Activated naive CD4-positive, alpha-beta T cell treated with anti-CD3 and anti-CD28 coated beads, Interleukin-2, amount 50 U/mL, for 24 hours (primary cell): ENCODE data around the gene PLPP1.
A peak's percentile ranks its signal among the peaks of the same experiment; 100 is the strongest.

ENCODE experiments used
- H3K27ac Mint-ChIP-seq: one replicate; pipeline ENCODE4 v1.8.0; 2021; ENCODE audit warnings: mild to moderate bottlenecking, mixed read lengths
- H3K27me3 Mint-ChIP-seq: one replicate; pipeline ENCODE4 v1.8.0; 2021; ENCODE audit warnings: mixed read lengths
- H3K36me3 Mint-ChIP-seq: one replicate; pipeline ENCODE4 v1.8.0; 2021; ENCODE audit warnings: mixed read lengths
- H3K4me1 Mint-ChIP-seq: one replicate; pipeline ENCODE4 v1.8.0; 2021; ENCODE audit warnings: mixed read lengths
- H3K4me3 Mint-ChIP-seq: one replicate; pipeline ENCODE4 v1.8.0; 2021; ENCODE audit warnings: mild to moderate bottlenecking, mixed read lengths
- H3K9me3 Mint-ChIP-seq: one replicate; pipeline ENCODE4 v1.8.0; 2021; ENCODE audit warnings: mixed read lengths

Gene PLPP1

GRCh38 chr5:55387865-55388264 lies 146.9 kb downstream of the PLPP1 start:
- Mint-ChIP-seq H3K27ac (peak overlapping the region; percentile 23), H3K9me3 (peaks cover 7% of the 10 kb centered on the region), H3K4me1 (peaks cover 24% of the 10 kb centered on the region), H3K36me3 (peaks cover 53% of the 10 kb centered on the region), H3K27me3 (no peaks in the 10 kb centered on the region), H3K4me3 (no peak overlapping the region)

GRCh38 chr5:55386356-55386755 lies 148.4 kb downstream of the PLPP1 start:
- no peak overlapping the region for H3K27ac Mint-ChIP-seq
- peaks cover 24% of the 10 kb centered on the region for H3K4me1 Mint-ChIP-seq
- H3K9me3 Mint-ChIP-seq: peaks cover 12% of the 10 kb centered on the region
- H3K27me3 Mint-ChIP-seq: no peaks in the 10 kb centered on the region
- peaks cover 54% of the 10 kb centered on the region for H3K36me3 Mint-ChIP-seq
- H3K4me3 Mint-ChIP-seq: no peak overlapping the region

- H3K4me3 Mint-ChIP-seq: no peak overlapping the region
- H3K9me3 Mint-ChIP-seq: peaks cover 12% of the 10 kb centered on the region
- H3K27ac Mint-ChIP-seq: no peak overlapping the region
- H3K27me3 Mint-ChIP-seq: no peaks in the 10 kb centered on the region
- peaks cover 57% of the 10 kb centered on the region for H3K36me3 Mint-ChIP-seq
- peaks cover 24% of the 10 kb centered on the region for H3K4me1 Mint-ChIP-seq
These were observed 148.9 kb downstream of the PLPP1 start for GRCh38 chr5:55385846-55386245.

- H3K4me1 Mint-ChIP-seq: peaks cover 24% of the 10 kb centered on the region
- H3K9me3 Mint-ChIP-seq: peaks cover 12% of the 10 kb centered on the region
- no peaks in the 10 kb centered on the region for H3K27me3 Mint-ChIP-seq
- H3K4me3 Mint-ChIP-seq: no peak overlapping the region
- H3K36me3 Mint-ChIP-seq: peaks cover 60% of the 10 kb centered on the region
- H3K27ac Mint-ChIP-seq: peak overlapping the region; percentile 52
These were observed 149.5 kb downstream of the PLPP1 start for GRCh38 chr5:55385227-55385626.

GRCh38 chr5:55384072-55384471 lies 150.7 kb downstream of the PLPP1 start:
- Mint-ChIP-seq H3K4me1 (peaks cover 24% of the 10 kb centered on the region), H3K36me3 (peaks cover 61% of the 10 kb centered on the region), H3K27ac (peak overlapping the region; percentile 63), H3K9me3 (peaks cover 12% of the 10 kb centered on the region), H3K4me3 (no peak overlapping the region), H3K27me3 (no peaks in the 10 kb centered on the region)

- no peak overlapping the region for H3K4me3 Mint-ChIP-seq
- H3K4me1 Mint-ChIP-seq: peaks cover 24% of the 10 kb centered on the region
- peaks cover 12% of the 10 kb centered on the region for H3K9me3 Mint-ChIP-seq
- H3K36me3 Mint-ChIP-seq: peaks cover 62% of the 10 kb centered on the region
- H3K27ac Mint-ChIP-seq: no peak overlapping the region
- no peaks in the 10 kb centered on the region for H3K27me3 Mint-ChIP-seq
These were observed 151.5 kb downstream of the PLPP1 start for GRCh38 chr5:55383254-55383653.

- Mint-ChIP-seq H3K9me3 (peaks cover 11% of the 10 kb centered on the region), H3K36me3 (peaks cover 53% of the 10 kb centered on the region), H3K27me3 (no peaks in the 10 kb centered on the region), H3K4me1 (peaks cover 4% of the 10 kb centered on the region), H3K4me3 (no peak overlapping the region), H3K27ac (no peak overlapping the region)
These were observed 157.0 kb downstream of the PLPP1 start for GRCh38 chr5:55377810-55378209.
